Measurements from ENCODE around the gene GNPDA1.
A peak's percentile ranks its signal among the peaks of the same experiment; 100 is the strongest.

GRCh38 chr5:141960018-141960417, 52.8 kb downstream of the GNPDA1 start:
- TF ChIP-seq EGR1 (IDR thresholded peaks at IDR 0.05; ENCODE audit: borderline replicate concordance, low read depth, low read length) = no peak
- 0 out of 2 replicates have a peak, but pooled peaks have one; percentile 43 for TF ChIP-seq MAX (IDR thresholded peaks at IDR 0.05)
- no peak for TF ChIP-seq POLR2AphosphoS5 (IDR thresholded peaks at IDR 0.05; ENCODE audit: low read depth, low read length)
- TF ChIP-seq SAP30 (IDR thresholded peaks at IDR 0.05; ENCODE audit: insufficient read depth, insufficient replicate concordance, low read length) = no peak
- TF ChIP-seq SRF (IDR thresholded peaks at IDR 0.05; ENCODE audit: low read depth, low read length) = no peak
- TF ChIP-seq CBX5 (IDR thresholded peaks at IDR 0.05; ENCODE audit: low read depth, low read length) = no peak
- TF ChIP-seq CTCF (IDR thresholded peaks at IDR 0.05; ENCODE audit: control extremely low read depth in 1 of 3, insufficient read depth in 1 of 3, low read depth in 1 of 3, low read length in 3 of 3) = peak; percentile 24 to 55 (median 33); a peak in 3 of 4 replicates

Measured in H1 (cell line).